HG03457 (cell line): ENCODE results near the gene CAMK2D.

Source experiments
- ATAC-seq: cut with Tn5 transposase; IDR thresholded peaks from one replicate; pipeline ENCODE4 v1.9.1; 2021; ENCODE audit warnings: moderate number of reproducible peaks; ENCODE audit not compliant: unreplicated experiment

CAMK2D gene

GRCh38 chr4:113644398-113644797 lies 117.1 kb downstream of the CAMK2D start:
- ATAC-seq, result no peak

GRCh38 chr4:113643505-113643904 lies 118.0 kb downstream of the CAMK2D start:
- ATAC-seq, result no peak

GRCh38 chr4:113641025-113641431 lies 120.5 kb downstream of the CAMK2D start:
- ATAC-seq, result peak; percentile 46

GRCh38 chr4:113639326-113639725 lies 122.2 kb downstream of the CAMK2D start:
- no peak for ATAC-seq

- no peak for ATAC-seq
These were observed 123.0 kb downstream of the CAMK2D start for GRCh38 chr4:113638562-113638832.

- no peak for ATAC-seq
These were observed 123.5 kb downstream of the CAMK2D start for GRCh38 chr4:113637823-113638561.

- no peak for ATAC-seq
These were observed 124.2 kb downstream of the CAMK2D start for GRCh38 chr4:113637363-113637762.

GRCh38 chr4:113636877-113637276 lies 124.7 kb downstream of the CAMK2D start:
- no peak for ATAC-seq

- ATAC-seq, result no peak
These were observed 125.1 kb downstream of the CAMK2D start for GRCh38 chr4:113636438-113636818.

- ATAC-seq, result no peak
These were observed 125.7 kb downstream of the CAMK2D start for GRCh38 chr4:113635739-113636437.

GRCh38 chr4:113634081-113634969 lies 127.2 kb downstream of the CAMK2D start:
- ATAC-seq, result no peak

GRCh38 chr4:113633467-113633866 lies 128.1 kb downstream of the CAMK2D start:
- ATAC-seq, result no peak

- no peak for ATAC-seq
These were observed 132.8 kb downstream of the CAMK2D start for GRCh38 chr4:113628711-113629110.

- no peak for ATAC-seq
These were observed 134.2 kb downstream of the CAMK2D start for GRCh38 chr4:113627321-113627720.

- no peak for ATAC-seq
These were observed 135.6 kb downstream of the CAMK2D start for GRCh38 chr4:113625902-113626301.

- ATAC-seq, result no peak
These were observed 138.2 kb downstream of the CAMK2D start for GRCh38 chr4:113623274-113623894.

- ATAC-seq, result no peak
These were observed 139.9 kb downstream of the CAMK2D start for GRCh38 chr4:113621633-113622032.

GRCh38 chr4:113620032-113620431 lies 141.5 kb downstream of the CAMK2D start:
- ATAC-seq, result no peak

- ATAC-seq, result no peak
These were observed 142.0 kb downstream of the CAMK2D start for GRCh38 chr4:113619526-113619925.

- no peak for ATAC-seq
These were observed 143.3 kb downstream of the CAMK2D start for GRCh38 chr4:113618205-113618604.

GRCh38 chr4:113617195-113617594 lies 144.3 kb downstream of the CAMK2D start:
- ATAC-seq, result no peak
